ENCODE results near the gene INSYN1.

- TF ChIP-seq CTCF (IDR thresholded peaks at IDR 0.05) (no peak), POLR2AphosphoS5 (IDR thresholded peaks at IDR 0.05) (no peak), POLR2A (IDR thresholded peaks at IDR 0.05) (no peak), EP300 (IDR thresholded peaks at IDR 0.05; ENCODE audit: low read depth) (no peak)
These were observed 43.9 kb downstream of the INSYN1 start for GRCh38 chr15:73709241-73709640.
